ENCODE data around the gene ABCA13.

GRCh38 chr7:48140001-48140681 is 31.1 kb upstream of the ABCA13 start:
- TF ChIP-seq CTCF (IDR thresholded peaks at IDR 0.05) (no peak), POLR2A (IDR thresholded peaks at IDR 0.05) (no peak)
